Fibroblast of skin of right quadriceps (primary cell): Measurements from ENCODE around the gene SPATA31C1.

Experiments
- DNase-seq: peaks from one replicate; pipeline ENCODE4 v3.0.0-alpha.2; 2013

SPATA31C1 gene

DNA sequence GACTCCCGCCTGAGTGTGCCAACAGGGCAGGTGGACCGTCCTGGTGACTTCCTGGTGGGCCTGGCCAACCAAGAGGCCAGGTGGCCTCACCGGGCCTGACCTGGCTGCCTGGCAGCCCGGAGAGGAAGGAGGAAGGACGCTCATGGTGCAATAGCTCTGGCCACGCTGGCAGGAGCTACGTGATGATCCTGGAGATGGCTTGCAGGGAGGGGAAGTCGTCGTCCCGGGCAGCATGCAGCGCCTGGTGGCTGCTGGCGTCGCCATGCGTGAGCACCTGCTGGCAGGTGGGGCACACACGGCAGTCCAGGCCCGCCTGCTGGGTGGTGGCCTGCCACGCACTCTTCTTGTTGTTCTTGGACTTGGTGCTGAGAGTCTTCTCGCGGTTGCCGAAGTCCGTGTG is 26.3 kb downstream of the SPATA31C1 start:
- no peak for DNase-seq

GRCh38 chr9:87944682-87945081 is 26.9 kb downstream of the SPATA31C1 start:
- DNase-seq = no peak

- DNase-seq = no peak
Measured at GRCh38 chr9:87950296-87950695, 32.5 kb downstream of the SPATA31C1 start.

- DNase-seq = peak; percentile 13
Measured at GRCh38 chr9:87950765-87951488, 33.2 kb downstream of the SPATA31C1 start.

DNA sequence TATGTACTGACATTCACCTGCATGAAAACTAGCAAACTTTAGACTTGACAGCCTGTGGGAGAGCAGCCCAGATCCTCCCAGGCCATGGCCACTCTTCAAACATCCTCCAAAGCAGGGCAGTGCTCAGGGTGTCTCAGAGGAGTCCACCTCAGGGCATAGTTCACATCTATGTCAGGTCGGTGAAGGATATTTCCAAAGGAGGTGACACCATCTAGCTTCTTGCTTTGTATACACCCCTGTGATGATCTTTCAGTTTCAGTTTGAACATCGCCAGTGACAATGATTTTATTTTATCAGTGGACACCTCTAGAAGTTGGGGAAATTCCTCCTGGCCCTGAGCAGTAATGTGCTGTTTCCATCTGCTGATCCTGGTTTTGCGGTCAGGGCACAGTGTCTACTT is 36.5 kb downstream of the SPATA31C1 start:
- no peak for DNase-seq

DNA sequence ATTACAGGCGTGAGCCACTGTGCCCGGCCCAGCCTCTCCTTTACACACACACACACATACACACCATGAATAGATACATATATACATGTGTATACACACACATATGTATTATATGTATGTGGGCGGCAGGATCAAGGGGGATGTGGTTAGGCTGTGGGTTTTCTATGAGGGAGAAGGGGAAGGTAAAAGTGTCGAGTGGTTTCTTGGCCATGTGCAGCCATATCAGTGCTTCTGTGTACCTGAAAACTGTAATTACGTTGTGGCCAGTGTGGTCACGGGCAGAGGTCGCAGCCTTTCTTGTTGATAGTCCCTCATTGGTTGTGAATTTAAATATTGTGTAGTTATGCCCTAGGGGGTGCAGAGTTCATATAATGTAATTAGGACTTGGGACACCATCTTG is 40.1 kb downstream of the SPATA31C1 start:
- DNase-seq = no peak

- DNase-seq = no peak
Measured at GRCh38 chr9:87958591-87958990, 40.8 kb downstream of the SPATA31C1 start.

GRCh38 chr9:87959916-87960581 is 42.3 kb downstream of the SPATA31C1 start:
- DNase-seq = peak; percentile 17

GRCh38 chr9:87963770-87964169 is 46.0 kb downstream of the SPATA31C1 start:
- no peak for DNase-seq

- DNase-seq = no peak
Measured at GRCh38 chr9:87964826-87965225, 47.1 kb downstream of the SPATA31C1 start.

DNA sequence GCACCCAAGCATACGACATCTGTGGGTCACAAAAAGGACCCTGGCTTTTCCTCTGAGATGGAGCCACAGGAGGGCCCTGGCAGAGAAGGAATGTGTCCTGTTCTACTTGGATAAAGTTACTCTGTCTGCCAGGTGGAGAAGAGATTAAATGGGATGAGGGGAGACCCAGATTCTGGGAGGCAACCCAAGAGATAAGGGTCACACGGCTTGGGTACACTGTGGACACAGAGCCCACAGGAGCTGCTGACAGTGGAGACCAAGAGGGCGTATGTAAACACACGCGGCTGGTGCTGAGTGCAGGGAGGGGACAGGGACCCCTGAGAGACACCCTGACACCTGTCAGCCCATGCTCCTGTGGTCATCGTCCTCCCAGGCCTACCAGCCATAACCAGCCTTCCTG is 50.4 kb downstream of the SPATA31C1 start:
- no peak for DNase-seq

GRCh38 chr9:87970602-87971001 is 52.8 kb downstream of the SPATA31C1 start:
- no peak for DNase-seq

GRCh38 chr9:87973122-87973521 is 55.4 kb downstream of the SPATA31C1 start:
- no peak for DNase-seq
